Endodermal cell (in vitro differentiated cells): ENCODE measurements around the gene P2RX1. TPM values are rescaled to one million over a fixed set of nuclear protein-coding genes. Genes with fewer than 3 reads are reported as not detected.

Source experiments
- DNase-seq: peaks from one replicate; pipeline ENCODE4 v3.0.0-alpha.2; 2017
- H3K27ac ChIP-seq: 2 replicates; pipeline ENCODE4 v1.5.1; 2013; ENCODE audit warnings: mild to moderate bottlenecking, low read depth, low read length, moderate library complexity
- H3K27me3 ChIP-seq: 2 replicates; pipeline ENCODE4 v1.6.1; 2013; ENCODE audit warnings: mild to moderate bottlenecking, low read length, moderate library complexity; ENCODE audit not compliant: insufficient read depth, control insufficient read depth, poor library complexity, severe bottlenecking
- H3K36me3 ChIP-seq: 2 replicates; pipeline ENCODE4 v1.7.0; 2013; ENCODE audit warnings: mild to moderate bottlenecking, low read length, moderate library complexity; ENCODE audit not compliant: control insufficient read depth, insufficient read depth
- H3K4me1 ChIP-seq: one replicate; pipeline ENCODE4 v1.7.0; 2013; ENCODE audit warnings: low read length; ENCODE audit not compliant: control insufficient read depth, insufficient read depth
- H3K4me3 ChIP-seq: 2 replicates; pipeline ENCODE4 v1.5.1; 2013; ENCODE audit warnings: mild to moderate bottlenecking, low read length, moderate library complexity
- H3K9ac ChIP-seq: 2 replicates; pipeline ENCODE4 v1.6.1; 2013; ENCODE audit warnings: mild to moderate bottlenecking, low read length, moderate library complexity; ENCODE audit not compliant: poor library complexity, severe bottlenecking; ENCODE audit errors: extremely low read depth
- H3K9me3 ChIP-seq: 2 replicates; pipeline ENCODE4 v1.6.1; 2013; ENCODE audit warnings: mild to moderate bottlenecking, low read length, moderate library complexity; ENCODE audit not compliant: control insufficient read depth
- H3K27ac Mint-ChIP-seq: 2 replicates; pipeline ENCODE4 v1.8.0; 2020; ENCODE audit warnings: mixed read lengths
- H3K27me3 Mint-ChIP-seq: 2 replicates; pipeline ENCODE4 v1.8.0; 2021; ENCODE audit warnings: mild to moderate bottlenecking, mixed read lengths; ENCODE audit not compliant: insufficient read depth
- H3K36me3 Mint-ChIP-seq: 2 replicates; pipeline ENCODE4 v1.8.0; 2020; ENCODE audit warnings: low read depth, mixed read lengths
- H3K4me1 Mint-ChIP-seq: 2 replicates; pipeline ENCODE4 v1.8.0; 2020; ENCODE audit warnings: mixed read lengths
- H3K4me3 Mint-ChIP-seq: 2 replicates; pipeline ENCODE4 v1.8.0; 2020; ENCODE audit warnings: mild to moderate bottlenecking, moderate library complexity, mixed read lengths
- H3K9me3 Mint-ChIP-seq: 2 replicates; pipeline ENCODE4 v1.8.0; 2020; ENCODE audit warnings: mild to moderate bottlenecking, mixed read lengths
- WGBS, 2 experiments: methylation state at CpG; one replicate each; pipeline versions ENCODE4 v1.1.5 to v1.1.7; 2013; ENCODE audit warnings: missing lambda C conversion rate in 2 of 2, mixed read lengths in 1 of 2; ENCODE audit not compliant: insufficient coverage in 1 of 2, insufficient read length in 1 of 2; 5-methylcytosine and 5-hydroxymethylcytosine counted together
- total RNA-seq, 2 donors: library from RNA; stranded (reverse); fragmentation: NEBNext Ultra II Directional in 1 of 2; extraction: Animal tissue kit (Norgen Biotek cat#: 25700) in 1 of 2; gene quantifications; 2 replicates in 1 of 2; 3 replicates in 1 of 2; pipeline ENCODE4 v1.2.1, GENCODE V29; 2021
- TF ChIP-seq, protein P1 (sequence below): fragments of 200-600 bp; sonication (generic); conservative IDR thresholded peaks from 2 replicates; pipeline ENCODE4 v1.5.0; 2021; ENCODE audit warnings: antibody characterized with exemption, mild to moderate bottlenecking

Gene P2RX1
- total RNA-seq, 2 donors from 2014 or later, result not detected

DNA sequence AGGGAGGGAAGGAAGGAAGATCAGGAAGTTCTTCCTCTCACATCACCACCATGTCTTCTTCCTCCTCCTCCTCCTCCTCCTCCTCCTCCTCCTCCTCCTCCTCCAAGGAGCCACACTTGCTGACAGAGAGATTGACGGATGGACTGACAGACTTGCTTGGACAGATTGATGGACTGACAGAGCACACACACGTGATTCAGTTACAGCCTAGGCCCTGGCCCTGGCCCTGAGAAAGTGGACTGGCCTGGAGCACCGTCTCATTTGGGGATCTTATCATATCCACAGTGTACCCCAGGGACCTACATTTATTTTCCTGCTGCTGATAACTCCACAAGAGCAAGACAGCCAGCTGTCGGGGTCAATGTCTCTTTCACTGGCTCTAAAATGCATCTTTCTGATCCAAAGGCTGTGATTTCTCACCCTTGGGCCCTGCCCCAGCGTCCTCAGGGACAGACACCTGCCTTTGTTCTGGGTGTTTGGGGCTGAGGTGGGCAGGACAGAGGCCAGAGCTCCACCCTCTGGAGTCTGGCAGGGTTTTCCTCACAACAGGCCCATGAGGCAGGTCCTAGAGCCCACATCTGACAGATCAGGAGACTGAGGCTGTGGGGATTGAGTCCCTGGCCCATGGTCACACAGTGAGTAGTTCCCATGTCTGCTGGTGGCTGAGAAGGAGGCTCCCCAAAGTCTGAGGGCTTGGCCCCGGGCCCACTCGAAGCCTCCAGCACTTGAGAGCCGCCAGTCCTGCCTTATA is 2.3 kb upstream of the P2RX1 start:
- H3K4me1 Mint-ChIP-seq, result peaks cover 2% of the 10 kb centered on the region
- no peak overlapping the region for H3K4me3 ChIP-seq
- H3K4me3 Mint-ChIP-seq, result no peak overlapping the region
- no peaks in the 10 kb centered on the region for H3K27me3 ChIP-seq
- no peak overlapping the region for H3K27ac ChIP-seq
- no peak overlapping the region for H3K27ac Mint-ChIP-seq
- H3K36me3 Mint-ChIP-seq, result no peaks in the 10 kb centered on the region
- no peaks in the 10 kb centered on the region for H3K36me3 ChIP-seq
- no peaks in the 10 kb centered on the region for H3K9me3 Mint-ChIP-seq
- no peak for DNase-seq
- H3K4me1 ChIP-seq, result no peaks in the 10 kb centered on the region
- TF ChIP-seq, protein P1, sequence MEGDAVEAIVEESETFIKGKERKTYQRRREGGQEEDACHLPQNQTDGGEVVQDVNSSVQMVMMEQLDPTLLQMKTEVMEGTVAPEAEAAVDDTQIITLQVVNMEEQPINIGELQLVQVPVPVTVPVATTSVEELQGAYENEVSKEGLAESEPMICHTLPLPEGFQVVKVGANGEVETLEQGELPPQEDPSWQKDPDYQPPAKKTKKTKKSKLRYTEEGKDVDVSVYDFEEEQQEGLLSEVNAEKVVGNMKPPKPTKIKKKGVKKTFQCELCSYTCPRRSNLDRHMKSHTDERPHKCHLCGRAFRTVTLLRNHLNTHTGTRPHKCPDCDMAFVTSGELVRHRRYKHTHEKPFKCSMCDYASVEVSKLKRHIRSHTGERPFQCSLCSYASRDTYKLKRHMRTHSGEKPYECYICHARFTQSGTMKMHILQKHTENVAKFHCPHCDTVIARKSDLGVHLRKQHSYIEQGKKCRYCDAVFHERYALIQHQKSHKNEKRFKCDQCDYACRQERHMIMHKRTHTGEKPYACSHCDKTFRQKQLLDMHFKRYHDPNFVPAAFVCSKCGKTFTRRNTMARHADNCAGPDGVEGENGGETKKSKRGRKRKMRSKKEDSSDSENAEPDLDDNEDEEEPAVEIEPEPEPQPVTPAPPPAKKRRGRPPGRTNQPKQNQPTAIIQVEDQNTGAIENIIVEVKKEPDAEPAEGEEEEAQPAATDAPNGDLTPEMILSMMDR, result no peak
- no peak overlapping the region for H3K9ac ChIP-seq
- H3K9me3 ChIP-seq, result no peaks in the 10 kb centered on the region
- WGBS, 2 experiments, result 82 to 86% methylated on average over 4 to 8 of the region's 8 CpGs
- H3K27me3 Mint-ChIP-seq, result no peaks in the 10 kb centered on the region

DNA sequence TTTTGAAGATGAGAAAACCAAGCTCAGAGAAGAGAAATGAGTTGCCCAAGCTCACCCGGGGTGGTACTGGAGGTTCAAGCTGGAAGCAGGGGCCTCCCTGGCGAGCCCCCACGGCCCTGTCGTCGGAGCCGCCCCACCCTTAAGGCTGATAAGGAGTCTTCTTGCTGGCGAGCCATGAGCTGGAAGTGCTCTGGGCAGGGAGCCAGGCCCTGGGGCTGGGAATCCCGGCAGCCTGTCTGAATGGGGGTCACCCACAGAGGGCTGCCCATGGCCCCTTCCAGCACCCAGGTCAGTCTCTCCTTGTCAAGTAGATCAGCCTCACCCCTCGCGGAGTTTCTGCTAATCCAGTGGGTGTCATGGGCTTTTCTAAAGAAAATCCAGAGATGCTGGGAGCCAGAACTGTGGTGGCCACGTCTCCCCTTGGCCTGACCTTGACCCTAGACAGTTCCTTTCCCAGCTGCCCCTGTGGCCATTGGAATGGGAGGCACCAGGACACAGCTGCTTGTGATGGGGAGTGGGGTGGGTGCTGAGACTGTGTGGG is 1.2 kb upstream of the P2RX1 start:
- no peaks in the 10 kb centered on the region for H3K27me3 Mint-ChIP-seq
- Histone ChIP-seq H3K27me3 (no peaks in the 10 kb centered on the region), H3K9ac (no peak overlapping the region), H3K4me3 (no peak overlapping the region), H3K4me1 (no peaks in the 10 kb centered on the region), H3K36me3 (no peaks in the 10 kb centered on the region), H3K27ac (no peak overlapping the region), H3K9me3 (no peaks in the 10 kb centered on the region)
- no peak for DNase-seq
- H3K27ac Mint-ChIP-seq, result no peak overlapping the region
- WGBS, 2 experiments, result 79% methylated on average over 10 to 11 of the region's 11 CpGs
- H3K36me3 Mint-ChIP-seq, result no peaks in the 10 kb centered on the region
- H3K4me1 Mint-ChIP-seq, result no peaks in the 10 kb centered on the region
- H3K4me3 Mint-ChIP-seq, result no peak overlapping the region
- no peaks in the 10 kb centered on the region for H3K9me3 Mint-ChIP-seq
- TF ChIP-seq, protein P1, result no peak

DNA sequence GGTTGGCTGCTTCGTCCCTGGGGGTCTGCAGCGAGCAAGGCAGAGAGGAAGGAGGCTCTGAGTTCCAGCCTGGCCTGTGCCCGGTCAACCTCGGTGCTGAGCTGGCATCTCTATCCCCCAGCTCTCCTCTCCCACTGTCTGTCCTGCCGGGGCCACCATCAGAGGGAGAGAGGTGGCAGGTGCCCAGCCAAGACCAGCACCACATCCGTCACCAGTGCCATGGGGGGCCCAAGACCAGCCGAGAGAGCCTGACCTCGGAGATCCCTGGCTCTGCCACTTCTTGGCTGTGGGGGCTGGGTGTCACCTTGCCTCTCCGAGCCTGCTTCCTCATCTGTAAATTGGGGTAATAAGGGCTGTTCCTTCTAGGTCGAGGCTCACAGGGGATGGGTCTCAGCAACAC is 560 bp upstream of the P2RX1 start:
- TF ChIP-seq, protein P1, result no peak
- H3K4me3 ChIP-seq, result no peak overlapping the region
- H3K27ac ChIP-seq, result no peak overlapping the region
- Mint-ChIP-seq H3K27me3 (no peaks in the 10 kb centered on the region), H3K4me1 (no peaks in the 10 kb centered on the region), H3K36me3 (no peaks in the 10 kb centered on the region), H3K4me3 (no peak overlapping the region), H3K9me3 (no peaks in the 10 kb centered on the region), H3K27ac (no peak overlapping the region)
- no peaks in the 10 kb centered on the region for H3K27me3 ChIP-seq
- 90 to 95% methylated on average over 8 to 10 of the region's 10 CpGs for WGBS, 2 experiments
- H3K9ac ChIP-seq, result no peak overlapping the region
- no peaks in the 10 kb centered on the region for H3K36me3 ChIP-seq
- no peaks in the 10 kb centered on the region for H3K9me3 ChIP-seq
- H3K4me1 ChIP-seq, result no peaks in the 10 kb centered on the region
- no peak for DNase-seq
